HG03558 (cell line): ENCODE results near the gene POLDIP3.
"Not testable (repeated sequence)": the region's sequence is repeated elsewhere in the genome, so short reads cannot be mapped to it uniquely, and the experiment has no call there.

Source experiments
- ATAC-seq: cut with Tn5 transposase; IDR thresholded peaks from one replicate; pipeline ENCODE4 v1.9.1; 2021; ENCODE audit warnings: moderate number of reproducible peaks; ENCODE audit not compliant: unreplicated experiment; ENCODE audit errors: extremely low read depth

POLDIP3 gene

GRCh38 chr22:42562684-42563083, 52.0 kb downstream of the POLDIP3 start:
- no peak for ATAC-seq

- ATAC-seq, result no peak
Observed at GRCh38 chr22:42562279-42562678, 52.4 kb downstream of the POLDIP3 start.

GRCh38 chr22:42561856-42562255, 52.8 kb downstream of the POLDIP3 start:
- ATAC-seq, result no peak

GRCh38 chr22:42560781-42561180, 53.9 kb downstream of the POLDIP3 start:
- no peak for ATAC-seq

GRCh38 chr22:42560381-42560780, 54.3 kb downstream of the POLDIP3 start:
- no peak for ATAC-seq

GRCh38 chr22:42553475-42554361, 61.0 kb downstream of the POLDIP3 start, which contains the start of gene SERHL2:
Gene SERHL2 (plus strand): TSS chr22:42553956. CDS start chr22:42554021, 65 bp downstream.
- no peak for ATAC-seq

- ATAC-seq, result not testable (repeated sequence)
Observed at GRCh38 chr22:42552294-42552647, 62.4 kb downstream of the POLDIP3 start.

GRCh38 chr22:42549331-42550060, 65.2 kb downstream of the POLDIP3 start:
- ATAC-seq, result no peak

- no peak for ATAC-seq
Observed at GRCh38 chr22:42548597-42549330, 65.9 kb downstream of the POLDIP3 start.

- ATAC-seq, result not testable (repeated sequence)
Observed at GRCh38 chr22:42548126-42548525, 66.6 kb downstream of the POLDIP3 start.

GRCh38 chr22:42547562-42547961, 67.1 kb downstream of the POLDIP3 start:
- no peak for ATAC-seq

- no peak for ATAC-seq
Observed at GRCh38 chr22:42544686-42545085, 70.0 kb downstream of the POLDIP3 start.

GRCh38 chr22:42539236-42539771, 75.4 kb downstream of the POLDIP3 start:
- not testable (repeated sequence) for ATAC-seq

GRCh38 chr22:42537199-42537831, 77.4 kb downstream of the POLDIP3 start:
- ATAC-seq, result not testable (repeated sequence)

GRCh38 chr22:42536634-42537033, 78.0 kb downstream of the POLDIP3 start:
- not testable (repeated sequence) for ATAC-seq

- no peak for ATAC-seq
Observed at GRCh38 chr22:42536166-42536565, 78.5 kb downstream of the POLDIP3 start.

- not testable (repeated sequence) for ATAC-seq
Observed at GRCh38 chr22:42535082-42535731, 79.5 kb downstream of the POLDIP3 start.
